Endometrial microvascular endothelial cells (primary cell): Measurements from ENCODE around the gene CLPX. TPM values are rescaled to one million over a fixed set of nuclear protein-coding genes. Genes with fewer than 3 reads are reported as not detected.
"Not testable (repeated sequence)": the region's sequence is repeated elsewhere in the genome, so short reads cannot be mapped to it uniquely, and the experiment has no call there.

Source experiments
- in situ Hi-C: cut with HindIII; loops from 2 replicates; pipeline ENCODE4 v1.10.0; 2017; ENCODE audit warnings: low sequenced_read_pairs, low pct_unique_long_range_greater_than_20kb; ENCODE audit errors: inconsistent ontology term
- total RNA-seq: library from RNA; depleted of rRNA; stranded (reverse); fragments of >200 nt; gene quantifications from one replicate; pipeline ENCODE4 v1.2.3, GENCODE V29; 2015; ENCODE audit errors: inconsistent ontology term

The CLPX gene
- total RNA-seq, 1 donor from 2014 or later = 38.0 TPM

DNA sequence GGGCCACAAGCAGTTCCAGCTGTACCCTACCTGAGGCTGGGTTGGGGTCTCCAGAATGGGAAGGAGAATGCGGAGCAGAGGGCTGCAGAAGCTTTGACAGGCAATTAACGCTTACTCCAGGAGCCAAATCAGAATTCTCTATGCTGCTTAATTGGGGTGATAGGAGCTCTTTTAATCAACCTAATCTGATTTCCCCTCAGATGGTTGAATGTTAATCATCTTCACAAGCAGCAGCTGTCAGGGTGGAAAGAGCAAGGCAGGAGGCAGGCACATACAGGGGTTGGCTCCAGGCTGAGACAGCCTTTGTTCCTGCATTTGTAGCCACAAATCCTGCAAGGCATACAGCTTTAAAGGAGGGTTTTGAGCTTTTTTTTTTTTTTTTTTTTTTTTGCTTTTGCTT lies 23.5 kb upstream of the CLPX start:
- in situ Hi-C loops = no loop called here

DNA sequence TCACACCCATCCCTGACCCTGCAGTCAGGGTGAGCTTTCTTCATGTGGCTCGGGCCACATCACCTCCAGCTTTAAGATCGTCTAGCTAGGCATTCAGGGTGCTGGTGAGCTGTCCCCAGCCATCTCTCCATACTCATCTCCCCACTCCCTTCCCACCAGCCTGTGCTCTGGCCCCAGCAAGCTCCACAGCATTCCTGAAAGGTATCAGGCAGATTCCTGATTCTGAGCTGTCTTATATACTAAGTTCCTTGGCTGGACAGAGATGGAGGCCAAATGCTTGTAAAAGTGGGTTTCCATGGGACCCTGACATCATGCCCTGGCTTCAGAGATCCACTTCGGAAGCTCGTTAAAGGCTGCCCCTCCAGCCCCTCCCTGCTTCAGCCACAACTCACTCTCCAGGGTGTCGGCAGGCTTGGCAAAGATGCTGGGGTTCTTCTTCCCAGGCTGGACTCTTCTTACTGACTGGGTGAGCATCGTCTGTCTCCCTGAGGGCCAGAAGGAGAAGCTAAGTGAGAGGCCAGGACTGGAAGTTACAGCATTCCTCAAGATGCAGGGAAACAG lies 22.2 kb upstream of the CLPX start:
- in situ Hi-C loops = no loop called here

DNA sequence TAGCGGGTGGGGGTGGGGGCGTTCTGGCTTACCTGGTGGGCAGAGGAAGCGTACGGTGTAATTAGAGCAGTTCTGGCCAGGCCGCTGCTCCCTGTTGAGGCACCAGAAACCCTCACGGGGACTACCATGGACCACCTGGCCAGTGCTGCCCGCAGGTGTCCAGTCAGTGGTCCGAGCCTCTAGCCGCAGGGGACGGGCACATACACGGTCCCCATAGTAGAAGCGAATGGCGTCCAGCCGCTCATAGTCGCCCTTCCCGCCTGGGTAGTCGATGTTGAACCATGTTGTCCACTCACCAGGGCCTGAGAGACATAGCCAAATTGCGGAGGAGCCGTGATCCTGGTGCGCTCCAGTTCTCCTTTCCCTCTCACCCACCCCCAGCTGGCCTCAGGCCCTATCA lies 21.6 kb upstream of the CLPX start:
- in situ Hi-C loops = no loop called here

DNA sequence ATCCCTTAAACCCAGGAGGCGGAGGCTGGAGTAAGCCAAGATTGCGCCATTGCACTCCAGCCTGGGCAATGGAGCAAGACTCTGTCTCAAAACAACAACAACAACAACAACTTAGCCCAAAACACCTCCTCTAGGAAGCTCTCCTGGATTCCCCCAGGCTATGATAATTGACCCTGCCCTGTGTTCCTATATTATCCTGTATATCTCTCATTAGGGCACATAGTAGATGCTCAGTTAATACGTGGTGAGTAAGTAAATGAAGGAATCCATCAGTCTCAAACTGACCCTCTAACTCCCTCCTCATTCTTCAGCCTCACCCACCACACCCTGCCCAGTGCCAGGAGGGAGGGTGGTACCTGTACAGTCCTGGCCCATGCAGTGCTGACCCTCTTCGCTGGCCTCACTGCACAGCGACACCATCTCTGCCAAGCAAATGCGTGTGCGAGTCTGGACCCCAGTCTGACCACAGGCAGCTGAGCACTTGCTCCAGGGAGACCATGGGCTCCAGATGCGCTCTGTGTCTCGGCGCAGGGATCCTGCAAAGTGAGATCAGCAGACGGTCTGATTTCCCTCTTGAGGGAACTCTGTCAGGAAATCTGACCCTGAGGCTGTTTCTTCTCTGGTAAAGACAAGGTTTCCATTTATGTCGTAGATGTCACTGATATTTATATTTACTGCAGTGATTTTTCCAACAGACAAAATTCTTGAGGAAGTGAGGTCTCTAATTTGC lies 20.0 kb upstream of the CLPX start:
- in situ Hi-C loops = no loop called here

DNA sequence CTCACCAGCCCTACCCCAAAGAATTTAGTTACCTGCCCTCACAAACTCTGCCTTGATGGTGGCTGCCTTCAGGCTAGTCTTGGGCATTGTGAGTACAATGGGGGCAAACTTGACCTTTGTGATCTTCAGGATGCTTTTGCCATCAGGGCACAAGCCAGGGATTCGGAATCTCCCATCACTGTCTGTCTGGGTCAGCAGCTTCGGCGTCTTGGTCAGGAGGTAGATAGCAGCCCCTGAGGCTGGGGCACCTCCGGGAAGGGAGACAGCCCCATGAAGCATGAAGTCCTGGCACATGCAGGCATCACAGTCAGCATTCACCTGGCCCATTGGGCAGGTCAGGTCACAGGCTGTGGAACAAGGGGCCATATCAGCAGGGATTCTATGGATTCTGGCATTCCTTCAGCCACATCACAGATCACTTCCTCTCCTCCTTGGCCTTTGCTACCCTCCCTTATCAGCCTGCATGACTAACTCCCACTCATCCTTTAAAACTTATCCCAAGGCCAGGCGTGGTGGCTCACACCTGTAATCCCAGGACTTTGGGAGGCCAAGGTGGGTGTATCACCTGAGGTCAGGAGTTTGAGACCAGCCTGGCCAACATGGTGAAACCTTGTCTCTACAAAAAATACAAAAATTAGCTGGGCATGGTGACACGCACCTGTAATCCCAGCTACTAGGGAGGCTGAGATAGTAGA lies 19.2 kb upstream of the CLPX start:
- in situ Hi-C loops = no loop called here

DNA sequence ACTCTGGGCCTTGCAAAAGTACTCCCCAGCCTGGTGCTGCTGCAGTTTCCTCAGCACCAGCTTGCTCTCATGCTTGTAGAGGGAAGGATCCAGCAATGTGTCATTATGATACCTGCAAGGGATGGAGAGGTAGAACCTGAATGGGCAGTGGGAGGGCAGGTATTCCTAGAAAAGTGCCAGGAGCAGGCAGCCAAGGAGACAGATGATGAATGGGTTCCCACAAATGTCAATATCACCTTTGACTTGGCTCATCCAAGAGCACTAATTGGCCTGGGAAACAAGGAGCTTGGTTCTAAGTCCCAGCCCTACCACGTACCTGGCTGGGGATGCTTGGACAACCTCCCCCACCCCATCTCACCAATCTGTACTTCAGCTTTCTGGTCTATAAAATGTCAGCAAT lies 16.8 kb upstream of the CLPX start:
- in situ Hi-C loops = no loop called here

DNA sequence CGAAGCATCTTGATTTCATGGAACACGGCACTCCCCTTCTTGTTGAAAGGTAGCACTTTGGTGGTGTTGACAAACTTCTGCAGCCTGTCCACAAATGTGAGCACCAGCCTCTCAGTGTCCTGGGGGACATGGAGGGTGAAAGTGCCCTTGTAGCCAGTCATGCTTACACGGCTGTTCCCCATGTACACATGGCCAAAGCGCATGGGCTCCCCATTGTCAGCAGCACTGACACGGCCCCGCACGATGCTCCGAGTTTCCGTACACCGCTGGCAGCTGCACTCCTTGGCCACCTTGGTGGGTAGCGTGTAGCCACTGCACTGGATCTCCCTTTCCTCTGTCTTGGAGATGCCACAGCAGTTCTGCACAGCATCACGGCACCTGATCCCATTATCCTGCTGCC lies 13.4 kb upstream of the CLPX start:
- in situ Hi-C loops = no loop called here

DNA sequence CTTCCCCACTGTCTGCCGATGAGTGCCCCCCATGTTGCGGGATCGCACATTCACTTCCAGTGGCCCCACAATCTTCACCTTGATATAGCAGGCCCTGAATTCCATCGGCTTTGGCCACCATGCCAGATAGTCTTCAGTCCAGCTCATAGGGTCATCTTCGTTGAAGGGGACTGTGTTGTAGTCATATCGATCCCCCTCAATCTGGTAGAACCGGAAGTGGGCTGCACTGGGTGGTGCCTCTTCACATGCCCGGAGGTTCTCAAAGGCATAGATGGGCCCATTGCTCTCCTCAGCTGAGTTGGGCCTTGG lies 12.1 kb upstream of the CLPX start:
- in situ Hi-C loops = no loop called here

DNA sequence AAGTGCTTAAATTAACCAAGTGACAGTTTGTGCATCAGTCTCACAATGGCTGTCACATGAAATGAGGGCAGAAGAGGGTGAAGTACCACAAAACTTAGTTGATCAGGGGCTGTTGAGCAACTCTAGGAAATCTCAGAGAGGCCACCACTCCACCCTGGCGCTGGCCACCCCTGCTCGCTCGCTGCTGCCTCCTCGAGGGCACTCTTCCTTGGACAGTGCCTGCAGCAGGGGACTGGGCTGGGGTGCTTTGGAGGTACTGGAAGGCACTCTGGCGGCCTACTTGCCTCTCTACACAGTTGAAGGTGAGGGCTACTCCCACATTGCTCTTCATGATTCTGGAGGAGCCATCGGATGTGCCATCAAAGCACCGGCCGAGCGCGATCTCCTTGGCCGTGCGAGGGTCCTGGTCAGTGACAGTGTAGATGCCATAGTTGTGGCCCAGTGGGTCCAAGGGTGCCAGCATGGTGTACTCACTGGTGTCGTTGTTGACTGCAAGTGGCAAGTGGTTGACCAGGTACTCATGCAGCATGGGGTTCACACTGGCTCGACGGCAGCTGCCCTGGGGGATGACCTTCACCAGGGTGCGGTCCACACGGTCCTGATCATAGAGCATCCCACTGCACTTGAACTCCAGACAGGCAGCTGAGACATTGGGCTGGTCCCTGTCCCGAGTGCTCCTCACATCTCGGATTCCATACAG lies 11.6 kb upstream of the CLPX start:
- in situ Hi-C loops = no loop called here

DNA sequence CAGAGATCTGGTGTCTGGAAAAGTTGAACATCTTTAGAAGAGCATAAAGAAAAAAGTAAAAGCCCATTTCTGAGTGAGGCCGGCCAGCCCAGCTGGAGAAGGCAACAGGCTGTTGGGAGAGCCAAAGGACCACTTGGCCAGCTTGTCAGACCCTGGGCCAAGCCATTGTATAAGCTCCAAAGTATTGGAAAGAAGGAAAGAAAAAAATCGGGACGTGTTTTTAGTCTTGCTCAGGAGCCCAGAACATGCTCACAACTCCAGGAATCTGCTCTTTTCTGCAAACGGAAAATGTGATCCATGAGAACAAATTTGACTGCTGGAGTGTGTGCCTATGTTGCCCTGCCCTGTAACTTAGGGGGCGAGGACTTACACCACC lies 10.4 kb upstream of the CLPX start:
- in situ Hi-C loops = no loop called here

DNA sequence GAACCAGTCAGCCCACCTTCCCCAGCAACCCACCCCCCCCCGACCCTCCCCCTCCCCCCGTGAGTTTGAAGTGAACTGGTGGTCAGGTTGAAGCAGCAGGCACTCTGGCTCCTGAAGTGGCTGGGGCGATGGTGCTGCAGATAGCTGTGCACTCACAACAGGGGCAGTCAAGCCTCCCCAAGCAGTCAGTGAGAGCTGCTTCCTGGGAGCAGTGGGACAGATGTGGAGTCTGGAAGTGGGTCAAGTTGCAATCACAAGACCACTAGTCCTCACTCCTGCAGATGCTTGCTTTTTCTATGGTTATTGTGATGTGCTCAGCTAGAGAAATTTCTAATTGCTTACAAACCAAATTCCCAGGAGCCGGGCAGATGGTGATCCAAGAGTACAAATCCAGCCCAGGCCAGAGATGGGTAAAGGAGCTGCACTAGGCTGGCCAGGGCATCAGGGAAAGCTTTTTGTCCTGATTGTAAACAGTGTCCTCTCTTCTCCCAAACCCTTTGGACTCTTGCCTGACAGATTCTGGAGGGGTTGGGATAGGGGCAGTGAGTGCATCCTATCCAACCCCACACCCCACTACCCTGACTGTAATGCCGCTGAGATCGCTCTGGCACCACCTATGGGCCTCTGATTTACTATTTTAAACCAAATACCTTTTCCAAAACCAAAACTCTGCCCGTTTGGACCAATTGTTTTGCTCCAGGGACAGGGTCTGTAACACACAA lies 9.8 kb upstream of the CLPX start:
- in situ Hi-C loops = no loop called here

DNA sequence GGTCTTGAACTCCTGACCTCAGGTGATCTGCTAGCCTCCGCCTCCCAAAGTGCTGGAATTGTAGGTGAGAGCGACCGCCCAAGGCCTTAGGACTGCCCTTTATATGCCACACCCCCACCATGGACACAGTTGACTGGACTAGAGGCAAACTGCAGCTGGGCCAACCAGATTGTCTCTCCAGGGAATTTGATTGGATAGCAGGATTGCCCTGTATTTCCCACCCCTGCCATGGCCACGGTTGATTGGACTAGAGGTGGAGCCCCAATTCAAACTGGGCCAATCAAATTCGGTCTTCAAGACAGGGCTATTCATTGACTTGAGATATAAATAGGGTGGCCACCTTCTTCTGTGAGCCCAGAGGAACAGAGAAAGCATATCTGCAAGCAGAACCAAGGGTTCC lies 6.9 kb upstream of the CLPX start:
- in situ Hi-C loops = no loop called here

DNA sequence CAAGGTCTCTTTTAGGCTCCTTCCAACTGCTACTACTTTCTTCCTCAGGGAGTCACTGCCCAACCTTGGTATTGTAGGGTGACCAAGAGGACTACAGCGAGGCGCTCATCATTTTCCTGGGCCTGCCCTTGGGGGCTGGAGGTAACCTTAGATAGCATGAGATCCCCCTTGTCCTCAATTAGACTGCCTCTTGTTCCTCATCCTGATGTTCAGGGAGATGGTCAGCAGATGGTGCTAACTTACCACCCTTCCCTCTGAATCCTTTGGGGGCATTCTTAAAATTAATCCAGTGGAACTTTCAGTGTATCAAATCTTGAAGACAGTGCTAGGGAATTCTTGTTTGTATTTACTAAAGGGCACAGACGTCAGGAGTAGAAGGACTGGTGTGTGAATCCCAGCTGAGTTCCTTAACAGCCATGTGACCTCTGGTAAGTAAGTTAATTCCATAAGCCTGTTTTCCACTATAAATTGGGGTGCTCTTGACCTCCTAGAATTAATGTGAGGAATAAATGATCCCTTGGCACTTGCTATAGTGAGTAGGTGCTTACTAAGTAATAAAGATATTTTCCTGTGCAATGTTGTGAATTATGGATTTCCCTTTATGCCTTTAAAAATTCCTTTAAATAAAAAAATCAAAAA lies 4.1 kb upstream of the CLPX start:
- in situ Hi-C loops = no loop called here

DNA sequence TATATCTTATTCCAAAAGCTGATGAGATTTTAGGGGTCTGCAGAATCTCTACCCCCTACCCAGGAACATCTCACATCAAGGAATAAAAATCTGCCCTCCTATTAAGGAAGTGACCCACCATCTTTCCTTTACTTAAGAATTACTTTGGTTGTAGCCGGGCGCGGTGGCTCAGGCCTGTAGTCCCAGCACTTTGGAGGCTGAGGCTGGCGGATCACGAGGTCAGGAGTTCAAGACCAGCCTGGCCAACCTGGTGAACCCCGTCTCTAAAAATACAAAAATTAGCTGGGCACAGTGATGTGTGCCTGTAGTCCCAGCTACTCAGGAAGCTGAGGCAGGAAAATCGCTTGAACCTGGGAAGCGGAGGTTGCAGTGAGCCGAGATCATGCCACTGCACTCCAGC lies 3.3 kb upstream of the CLPX start:
- in situ Hi-C loops = not testable (repeated sequence)

DNA sequence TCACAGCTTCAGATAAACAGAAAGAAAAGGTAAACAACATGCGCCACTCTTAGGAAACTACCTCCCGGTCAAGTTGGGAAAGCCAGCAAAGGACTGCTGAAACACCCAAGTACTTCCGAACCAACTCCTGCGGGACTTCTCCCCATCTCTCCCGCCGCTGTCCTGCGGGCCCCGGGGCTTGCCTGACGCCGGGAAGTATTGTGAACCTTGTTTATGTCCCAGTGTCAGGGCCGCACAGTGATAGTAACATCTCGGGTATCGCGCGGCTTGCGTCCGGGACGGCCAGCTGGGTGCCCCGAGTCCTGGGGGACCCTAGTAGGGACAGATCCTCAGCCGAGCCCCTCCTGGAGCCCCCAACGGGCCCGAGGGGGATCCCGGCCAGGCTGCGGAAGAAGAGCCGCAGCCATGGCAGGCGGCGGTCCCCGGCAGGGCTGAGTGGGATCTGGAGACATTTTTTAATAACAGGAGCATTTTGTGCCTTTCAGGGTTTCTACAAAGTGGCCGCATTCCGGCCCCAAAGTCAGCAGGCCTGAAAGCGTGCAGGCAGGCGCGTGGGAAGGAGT lies 756 bp downstream of the CLPX start:
- in situ Hi-C loops = no loop called here

DNA sequence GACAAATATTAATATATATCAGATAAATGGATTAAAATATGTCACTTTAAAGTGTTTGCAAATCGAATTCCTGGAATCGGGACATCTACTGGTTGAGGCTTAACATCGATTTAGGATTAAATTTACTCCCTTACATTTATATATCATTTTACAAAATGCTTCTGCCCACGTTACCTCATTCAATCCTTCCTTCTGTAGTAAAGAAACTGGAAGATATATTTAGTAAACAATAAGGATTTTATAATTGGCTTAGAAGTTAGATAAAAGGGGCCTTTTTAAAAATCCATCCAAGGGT lies 1.3 kb downstream of the CLPX start:
- in situ Hi-C loops = no loop called here

DNA sequence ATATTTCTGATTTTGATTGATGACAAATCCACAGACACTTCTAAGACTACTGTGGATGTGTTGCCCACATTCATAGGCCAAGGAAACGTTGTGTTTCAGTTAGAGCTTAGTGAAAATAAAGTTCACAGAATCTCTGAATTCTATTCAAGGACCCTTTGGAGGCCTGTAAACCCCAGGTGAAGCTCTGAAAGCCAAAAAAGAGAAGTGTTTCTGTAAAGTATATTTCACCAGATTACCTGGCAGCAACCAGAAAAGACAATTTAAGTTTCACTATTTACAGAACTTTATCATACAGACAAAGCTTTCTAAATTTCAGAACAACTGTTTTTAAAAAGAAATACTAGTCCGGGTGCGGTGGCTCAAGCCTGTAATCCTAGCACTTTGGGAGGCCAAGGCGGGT lies 2.6 kb downstream of the CLPX start:
- in situ Hi-C loops = no loop called here

DNA sequence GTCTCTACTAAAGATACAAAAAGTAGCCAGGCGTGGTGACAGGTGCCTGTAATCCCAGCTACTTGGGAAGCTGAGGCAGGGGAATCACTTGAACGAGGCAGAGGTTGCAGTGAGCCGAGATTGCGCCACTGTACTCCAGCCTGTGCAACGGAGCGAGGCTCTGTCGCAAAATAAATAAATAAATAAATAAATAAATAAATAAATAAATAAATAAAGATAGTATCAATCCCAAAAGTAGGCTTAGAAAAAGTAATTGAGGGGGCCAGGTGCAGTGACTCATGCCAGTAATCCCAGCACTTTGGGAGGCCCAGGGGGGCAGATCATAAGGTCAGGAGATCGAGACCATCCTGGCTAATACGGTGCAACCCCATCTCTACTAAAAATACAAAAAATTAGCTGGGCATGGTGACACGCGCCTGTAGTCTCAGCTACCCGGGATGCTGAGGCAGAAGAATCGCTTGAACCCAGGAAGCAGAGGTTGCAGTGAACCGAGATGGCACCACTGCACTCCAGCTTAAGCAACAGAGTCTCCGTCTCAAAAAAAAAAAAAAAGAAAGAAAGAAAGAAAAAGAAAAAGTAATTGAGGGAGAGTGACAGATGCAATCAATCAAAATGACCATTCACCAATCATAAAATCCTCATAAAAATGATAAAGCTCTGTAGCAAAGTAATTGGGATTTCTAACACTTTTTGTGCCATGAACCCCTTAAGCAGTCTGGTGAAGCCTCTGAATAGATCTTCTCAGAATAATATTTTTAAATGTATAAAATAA lies 3.4 kb downstream of the CLPX start:
- in situ Hi-C loops = not testable (repeated sequence)
